Activated T-cell treated with anti-CD3 and anti-CD28 coated beads, Interleukin-2, amount 50 U/mL, for 24 hours (primary cell): ENCODE results near the gene RTKN2.

ENCODE experiments used
- DNase-seq: peaks from one replicate; pipeline ENCODE4 v3.0.0-alpha.2; 2020
- H3K27ac Mint-ChIP-seq: 2 replicates; pipeline ENCODE4 v1.8.0; 2020; ENCODE audit warnings: mild to moderate bottlenecking, mixed read lengths
- H3K27me3 Mint-ChIP-seq: 2 replicates; pipeline ENCODE4 v1.8.0; 2020; ENCODE audit warnings: mixed read lengths
- H3K36me3 Mint-ChIP-seq: 2 replicates; pipeline ENCODE4 v1.8.0; 2020; ENCODE audit warnings: low read depth, mixed read lengths
- H3K4me1 Mint-ChIP-seq: 2 replicates; pipeline ENCODE4 v1.8.0; 2020; ENCODE audit warnings: low read depth, mixed read lengths
- H3K4me3 Mint-ChIP-seq: 2 replicates; pipeline ENCODE4 v1.8.0; 2020; ENCODE audit warnings: mild to moderate bottlenecking, moderate library complexity, mixed read lengths
- H3K9me3 Mint-ChIP-seq: 2 replicates; pipeline ENCODE4 v1.8.0; 2020; ENCODE audit warnings: mixed read lengths

The RTKN2 gene

DNA sequence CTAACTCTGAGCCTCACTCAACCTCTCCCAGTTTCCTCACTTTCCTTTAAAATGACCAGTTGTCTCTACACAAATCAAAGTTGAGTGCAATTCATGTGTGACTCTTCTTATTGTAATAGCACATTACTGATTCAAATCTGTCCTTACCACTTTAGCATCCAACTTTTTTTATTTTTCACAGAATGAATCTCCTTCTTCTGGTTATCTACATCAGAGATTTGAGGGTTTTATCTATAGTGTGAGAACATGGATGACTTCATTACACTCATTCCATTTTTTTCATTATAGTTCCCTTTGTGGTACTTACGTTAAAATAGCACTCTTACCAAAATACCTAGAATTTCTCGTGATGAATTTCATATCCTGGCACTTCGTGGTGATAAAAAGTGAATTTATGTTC is 43.3 kb downstream of the RTKN2 start:
- Mint-ChIP-seq H3K27me3 (no peaks in the 10 kb centered on the region), H3K36me3 (no peaks in the 10 kb centered on the region), H3K4me1 (peaks cover 16% of the 10 kb centered on the region), H3K4me3 (no peak overlapping the region), H3K27ac (peak overlapping the region; percentile 78), H3K9me3 (no peaks in the 10 kb centered on the region)
- no peak for DNase-seq

DNA sequence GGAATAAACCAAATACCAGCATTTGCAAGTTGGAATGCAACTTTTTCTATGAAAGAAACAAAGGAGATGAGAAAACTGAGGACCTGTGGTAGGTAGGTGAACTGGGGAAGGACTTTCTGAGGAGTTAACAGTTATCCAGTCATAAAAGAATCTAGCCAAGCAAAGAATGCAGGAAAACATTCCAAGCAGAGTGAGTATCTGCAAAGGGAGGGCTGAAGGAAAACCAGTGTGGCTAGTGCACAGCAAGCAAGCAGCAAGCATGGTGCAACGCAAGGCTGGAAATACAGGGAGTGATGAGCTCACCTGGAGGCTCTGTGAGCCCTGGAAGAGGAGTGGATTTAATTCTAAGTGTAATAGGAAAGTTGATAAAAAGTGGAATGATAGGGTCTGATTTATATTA is 44.0 kb downstream of the RTKN2 start:
- peak overlapping the region; percentile 78 for H3K27ac Mint-ChIP-seq
- H3K4me1 Mint-ChIP-seq = peaks cover 16% of the 10 kb centered on the region
- H3K4me3 Mint-ChIP-seq = no peak overlapping the region
- DNase-seq = no peak
- no peaks in the 10 kb centered on the region for H3K36me3 Mint-ChIP-seq
- no peaks in the 10 kb centered on the region for H3K9me3 Mint-ChIP-seq
- H3K27me3 Mint-ChIP-seq = no peaks in the 10 kb centered on the region

- H3K4me1 Mint-ChIP-seq = peaks cover 9% of the 10 kb centered on the region
- H3K36me3 Mint-ChIP-seq = no peaks in the 10 kb centered on the region
- no peak overlapping the region for H3K27ac Mint-ChIP-seq
- H3K27me3 Mint-ChIP-seq = no peaks in the 10 kb centered on the region
- DNase-seq = no peak
- H3K9me3 Mint-ChIP-seq = no peaks in the 10 kb centered on the region
- H3K4me3 Mint-ChIP-seq = peak overlapping the region; percentile 30
These were observed 51.0 kb downstream of the RTKN2 start for GRCh38 chr10:62217683-62218082.

DNA sequence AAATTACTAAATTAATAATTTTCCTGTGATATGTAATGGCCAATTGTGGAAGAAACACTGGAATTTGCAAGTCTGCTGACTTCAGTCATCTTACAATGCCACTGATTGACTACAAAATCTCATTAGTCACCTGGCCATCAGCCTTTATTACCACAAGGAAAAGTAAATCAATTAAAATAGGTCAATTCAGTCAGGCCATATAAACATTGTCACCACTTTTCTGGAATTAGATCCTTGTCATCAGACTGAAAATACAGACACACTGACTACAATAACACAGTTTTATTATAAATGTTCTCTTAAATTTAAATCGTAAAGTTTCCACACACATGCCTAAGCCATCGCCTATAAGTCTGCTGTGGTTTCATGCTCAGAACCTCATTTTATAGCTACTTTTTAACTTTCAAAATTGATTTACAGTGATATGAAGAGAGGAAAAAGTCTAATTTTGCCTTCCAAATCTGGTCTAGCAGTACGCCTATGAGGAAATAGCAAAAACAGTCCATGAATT is 54.2 kb downstream of the RTKN2 start:
- no peak for DNase-seq
- H3K4me3 Mint-ChIP-seq = no peak overlapping the region
- no peaks in the 10 kb centered on the region for H3K9me3 Mint-ChIP-seq
- no peaks in the 10 kb centered on the region for H3K27me3 Mint-ChIP-seq
- no peak overlapping the region for H3K27ac Mint-ChIP-seq
- peaks cover 9% of the 10 kb centered on the region for H3K4me1 Mint-ChIP-seq
- no peaks in the 10 kb centered on the region for H3K36me3 Mint-ChIP-seq

DNA sequence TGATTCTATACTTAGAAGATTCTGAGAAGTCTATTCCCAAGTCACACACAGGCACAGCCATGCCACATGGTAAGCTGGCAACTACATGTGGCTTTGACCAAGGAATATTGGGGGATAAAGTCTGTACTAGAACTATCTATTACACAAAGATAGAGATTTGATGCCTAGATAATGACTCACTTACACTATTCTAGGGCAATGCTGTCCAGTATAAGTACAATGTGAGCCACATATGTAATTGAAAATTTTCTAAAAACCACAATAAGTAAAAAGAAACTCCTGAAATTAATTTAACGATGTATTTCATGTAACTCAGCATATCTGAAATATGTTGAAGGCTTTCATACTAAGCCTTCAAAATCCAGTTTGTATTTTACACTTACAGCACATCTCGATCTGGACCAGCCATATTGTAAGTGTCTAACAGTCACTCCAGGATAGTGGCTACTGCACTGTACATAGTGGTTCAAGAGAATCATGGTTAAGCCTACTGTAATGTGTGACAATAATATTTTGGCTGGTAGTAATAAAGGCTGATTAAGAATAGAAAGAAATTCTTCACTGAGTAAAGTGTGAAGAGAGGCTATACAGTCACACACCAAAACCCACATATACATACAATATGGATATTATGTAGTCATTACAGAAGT is 62.8 kb downstream of the RTKN2 start:
- H3K4me1 Mint-ChIP-seq = peaks cover 19% of the 10 kb centered on the region
- H3K27me3 Mint-ChIP-seq = no peaks in the 10 kb centered on the region
- peaks cover 2% of the 10 kb centered on the region for H3K36me3 Mint-ChIP-seq
- no peak overlapping the region for H3K27ac Mint-ChIP-seq
- H3K4me3 Mint-ChIP-seq = no peak overlapping the region
- no peak for DNase-seq
- H3K9me3 Mint-ChIP-seq = no peaks in the 10 kb centered on the region

DNA sequence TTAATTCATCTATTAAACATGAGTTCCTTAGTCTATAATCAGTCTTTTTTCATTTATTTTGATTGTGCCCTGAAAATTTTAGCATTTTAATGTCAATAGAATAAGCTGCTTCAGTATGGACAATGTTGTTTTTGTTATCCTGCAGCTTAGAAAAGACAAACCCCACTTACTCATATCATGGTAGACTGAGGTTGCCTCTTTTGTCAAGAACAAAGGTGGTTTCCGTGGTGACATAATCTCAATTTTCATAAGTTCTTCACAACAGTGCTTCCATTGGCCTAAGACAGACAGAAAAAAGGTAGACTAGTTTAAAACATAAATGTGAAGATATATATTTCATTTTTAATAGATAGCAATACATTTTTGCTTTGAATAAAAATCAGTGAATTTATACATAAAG is 69.1 kb downstream of the RTKN2 start:
- DNase-seq = no peak
- peak overlapping the region; percentile 44 for H3K27ac Mint-ChIP-seq

GRCh38 chr10:62196528-62196927 is 72.1 kb downstream of the RTKN2 start:
- Mint-ChIP-seq H3K4me3 (no peak overlapping the region), H3K4me1 (peaks cover 43% of the 10 kb centered on the region), H3K9me3 (no peaks in the 10 kb centered on the region), H3K27me3 (no peaks in the 10 kb centered on the region), H3K36me3 (no peaks in the 10 kb centered on the region), H3K27ac (no peak overlapping the region)
- no peak for DNase-seq

More for the DNA sequence above, 69.1 kb downstream of the RTKN2 start:
- H3K4me1 Mint-ChIP-seq = peaks cover 41% of the 10 kb centered on the region
- no peaks in the 10 kb centered on the region for H3K9me3 Mint-ChIP-seq
- H3K4me3 Mint-ChIP-seq = peak overlapping the region; percentile 12
- peaks cover 2% of the 10 kb centered on the region for H3K36me3 Mint-ChIP-seq
- H3K27me3 Mint-ChIP-seq = no peaks in the 10 kb centered on the region

DNA sequence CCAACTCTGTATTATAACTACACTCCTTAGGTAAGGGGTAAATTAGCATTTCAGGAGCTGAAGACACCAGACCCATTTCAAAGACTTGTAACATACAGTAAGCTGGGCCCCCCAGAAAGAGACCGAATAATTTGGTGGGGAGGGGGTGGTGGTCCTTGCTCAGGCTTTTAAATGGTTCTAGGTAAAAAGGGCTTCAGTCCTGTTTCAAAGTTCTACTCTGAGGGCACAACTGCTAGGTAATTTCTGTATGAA is 73.0 kb downstream of the RTKN2 start:
- Mint-ChIP-seq H3K27me3 (no peaks in the 10 kb centered on the region), H3K36me3 (no peaks in the 10 kb centered on the region), H3K27ac (no peak overlapping the region), H3K9me3 (no peaks in the 10 kb centered on the region), H3K4me1 (peaks cover 43% of the 10 kb centered on the region), H3K4me3 (no peak overlapping the region)
- no peak for DNase-seq

GRCh38 chr10:62194924-62195674 is 73.5 kb downstream of the RTKN2 start:
- Mint-ChIP-seq H3K27me3 (no peaks in the 10 kb centered on the region), H3K9me3 (no peaks in the 10 kb centered on the region), H3K4me3 (no peak overlapping the region), H3K4me1 (peaks cover 43% of the 10 kb centered on the region), H3K27ac (peak overlapping the region; percentile 44), H3K36me3 (peaks cover under 1% of the 10 kb centered on the region)
- no peak for DNase-seq

- Mint-ChIP-seq H3K27ac (no peak overlapping the region), H3K27me3 (no peaks in the 10 kb centered on the region), H3K4me3 (no peak overlapping the region), H3K9me3 (peaks cover 4% of the 10 kb centered on the region), H3K36me3 (peaks cover 9% of the 10 kb centered on the region), H3K4me1 (peaks cover 41% of the 10 kb centered on the region)
- no peak for DNase-seq
These were observed 75.2 kb downstream of the RTKN2 start for GRCh38 chr10:62193479-62193878.

- H3K4me3 Mint-ChIP-seq = no peak overlapping the region
- peaks cover 8% of the 10 kb centered on the region for H3K9me3 Mint-ChIP-seq
- peaks cover 32% of the 10 kb centered on the region for H3K36me3 Mint-ChIP-seq
- peak overlapping the region; percentile 100 for H3K27ac Mint-ChIP-seq
- DNase-seq = no peak
- peaks cover 62% of the 10 kb centered on the region for H3K4me1 Mint-ChIP-seq
- H3K27me3 Mint-ChIP-seq = no peaks in the 10 kb centered on the region
These were observed 79.5 kb downstream of the RTKN2 start for GRCh38 chr10:62189131-62189530.

- H3K4me3 Mint-ChIP-seq = peak overlapping the region; percentile 28
- no peaks in the 10 kb centered on the region for H3K27me3 Mint-ChIP-seq
- no peak for DNase-seq
- peaks cover 71% of the 10 kb centered on the region for H3K4me1 Mint-ChIP-seq
- peak overlapping the region; percentile 100 for H3K27ac Mint-ChIP-seq
- peaks cover 33% of the 10 kb centered on the region for H3K36me3 Mint-ChIP-seq
- peaks cover 8% of the 10 kb centered on the region for H3K9me3 Mint-ChIP-seq
These were observed 80.5 kb downstream of the RTKN2 start for GRCh38 chr10:62188021-62188616.

DNA sequence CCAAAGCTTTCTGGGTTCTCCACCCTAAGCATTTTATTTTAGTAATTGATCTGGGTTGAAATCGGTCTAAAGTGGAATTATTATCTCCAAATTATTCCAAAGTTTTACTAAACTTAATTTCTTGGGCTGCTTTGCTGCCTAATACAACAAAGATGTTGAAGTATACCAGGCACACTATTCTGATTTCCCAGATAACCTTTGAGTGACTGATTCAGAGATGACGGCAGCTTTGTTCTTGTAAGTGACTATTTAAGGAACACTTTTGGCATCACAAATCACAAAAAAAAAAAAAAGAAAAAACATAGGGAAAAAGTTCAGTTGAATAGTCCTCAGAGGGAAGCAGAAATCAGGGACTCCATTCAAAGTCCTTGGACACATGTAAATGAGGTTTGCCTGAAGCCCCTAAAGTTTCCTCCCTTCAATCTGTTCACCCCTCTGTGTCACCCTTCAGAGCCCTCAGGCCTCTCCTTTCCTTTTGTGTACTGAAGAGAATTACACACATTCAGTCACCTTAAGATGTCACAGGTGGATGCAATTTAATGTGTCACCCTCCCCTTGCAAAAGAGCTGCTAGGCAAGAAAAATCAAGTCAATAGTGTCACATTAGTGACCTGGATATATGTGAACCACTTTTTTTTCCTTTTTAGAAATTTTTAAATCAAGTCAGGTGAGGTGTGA is 81.5 kb downstream of the RTKN2 start:
- H3K36me3 Mint-ChIP-seq = peaks cover 35% of the 10 kb centered on the region
- H3K9me3 Mint-ChIP-seq = peaks cover 8% of the 10 kb centered on the region
- H3K27me3 Mint-ChIP-seq = no peaks in the 10 kb centered on the region
- H3K4me3 Mint-ChIP-seq = peak overlapping the region; percentile 18
- H3K27ac Mint-ChIP-seq = peak overlapping the region; percentile 100
- H3K4me1 Mint-ChIP-seq = peaks cover 76% of the 10 kb centered on the region
- DNase-seq = no peak

- no peaks in the 10 kb centered on the region for H3K27me3 Mint-ChIP-seq
- H3K27ac Mint-ChIP-seq = peak overlapping the region; percentile 100
- peaks cover 45% of the 10 kb centered on the region for H3K36me3 Mint-ChIP-seq
- DNase-seq = peak; percentile 68
- peaks cover 9% of the 10 kb centered on the region for H3K9me3 Mint-ChIP-seq
- peaks cover 82% of the 10 kb centered on the region for H3K4me1 Mint-ChIP-seq
- H3K4me3 Mint-ChIP-seq = peak overlapping the region; percentile 59
These were observed 82.5 kb downstream of the RTKN2 start for GRCh38 chr10:62185919-62186692.
